ENCODE data around the gene CXXC5.

DNA sequence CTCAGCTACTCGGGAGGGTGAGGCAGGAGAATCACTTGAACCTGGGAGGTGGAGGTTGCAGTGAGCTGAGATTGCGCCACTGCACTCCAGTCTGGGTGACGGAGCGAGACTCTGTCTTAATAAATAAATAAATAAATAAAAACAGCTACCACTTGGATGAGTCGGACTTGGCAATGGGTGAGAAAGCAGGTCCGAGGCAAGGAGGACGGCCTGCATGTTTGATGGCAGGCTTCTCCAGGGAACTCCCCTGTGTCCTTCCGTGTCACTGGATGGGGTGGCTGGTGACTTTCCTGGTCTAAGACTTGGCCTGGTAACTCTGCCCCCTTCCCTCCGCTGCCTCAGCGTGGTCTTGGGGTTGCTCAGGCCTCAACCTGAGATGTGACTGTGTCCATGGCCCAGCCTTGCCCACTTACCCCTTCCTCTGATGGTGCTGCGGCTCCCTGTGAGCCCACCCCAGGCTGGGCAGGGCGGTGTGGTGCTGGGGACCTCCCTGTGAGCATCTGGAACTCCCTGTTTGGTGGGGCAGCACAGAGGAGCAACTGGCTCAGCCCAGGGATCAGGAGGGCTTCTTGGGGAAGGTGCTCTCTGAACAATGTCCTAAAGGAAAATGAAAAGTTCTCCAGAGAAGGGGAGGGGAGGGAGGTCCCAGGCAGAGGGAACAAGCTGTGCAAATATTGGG lies 85.0 kb downstream of the CXXC5 start:
- TF ChIP-seq, protein P1, sequence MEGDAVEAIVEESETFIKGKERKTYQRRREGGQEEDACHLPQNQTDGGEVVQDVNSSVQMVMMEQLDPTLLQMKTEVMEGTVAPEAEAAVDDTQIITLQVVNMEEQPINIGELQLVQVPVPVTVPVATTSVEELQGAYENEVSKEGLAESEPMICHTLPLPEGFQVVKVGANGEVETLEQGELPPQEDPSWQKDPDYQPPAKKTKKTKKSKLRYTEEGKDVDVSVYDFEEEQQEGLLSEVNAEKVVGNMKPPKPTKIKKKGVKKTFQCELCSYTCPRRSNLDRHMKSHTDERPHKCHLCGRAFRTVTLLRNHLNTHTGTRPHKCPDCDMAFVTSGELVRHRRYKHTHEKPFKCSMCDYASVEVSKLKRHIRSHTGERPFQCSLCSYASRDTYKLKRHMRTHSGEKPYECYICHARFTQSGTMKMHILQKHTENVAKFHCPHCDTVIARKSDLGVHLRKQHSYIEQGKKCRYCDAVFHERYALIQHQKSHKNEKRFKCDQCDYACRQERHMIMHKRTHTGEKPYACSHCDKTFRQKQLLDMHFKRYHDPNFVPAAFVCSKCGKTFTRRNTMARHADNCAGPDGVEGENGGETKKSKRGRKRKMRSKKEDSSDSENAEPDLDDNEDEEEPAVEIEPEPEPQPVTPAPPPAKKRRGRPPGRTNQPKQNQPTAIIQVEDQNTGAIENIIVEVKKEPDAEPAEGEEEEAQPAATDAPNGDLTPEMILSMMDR (IDR thresholded peaks at IDR 0.05): no peak
- TF ChIP-seq ZFX (IDR thresholded peaks at IDR 0.05; ENCODE audit: borderline replicate concordance): no peak
